Activated CD4-positive, alpha-beta memory T cell treated with anti-CD3 and anti-CD28 coated beads for 36 hours (primary cell): ENCODE measurements around the gene LLPH. TPM values are rescaled to one million over a fixed set of nuclear protein-coding genes. Genes with fewer than 3 reads are reported as not detected.
A peak's percentile ranks its signal among the peaks of the same experiment; 100 is the strongest.

ENCODE experiments used
- CTCF ChIA-PET: fragments of 350-600 bp; sonication (Branson Sonifier 250); formaldehyde crosslinking; loops from one replicate; lab custom pipeline; 2021; ENCODE audit warnings: antibody characterized with exemption, inconsistent platforms; lab: Charles Lee
- POLR2A ChIA-PET: fragments of 350-600 bp; sonication (Branson Sonifier 250); formaldehyde crosslinking; loops from one replicate; lab custom pipeline; 2021; ENCODE audit warnings: antibody characterized with exemption; lab: Charles Lee
- DNase-seq: peaks from one replicate; pipeline ENCODE4 v3.0.0-alpha.2; 2020
- H3K27ac Mint-ChIP-seq: one replicate; pipeline ENCODE4 v1.8.0; 2021; ENCODE audit warnings: mixed read lengths
- H3K27me3 Mint-ChIP-seq: one replicate; pipeline ENCODE4 v1.8.0; 2021; ENCODE audit warnings: mixed read lengths
- H3K36me3 Mint-ChIP-seq: one replicate; pipeline ENCODE4 v1.8.0; 2021; ENCODE audit warnings: mixed read lengths
- H3K4me1 Mint-ChIP-seq: one replicate; pipeline ENCODE4 v1.8.0; 2021; ENCODE audit warnings: low read depth, mixed read lengths
- H3K4me3 Mint-ChIP-seq: one replicate; pipeline ENCODE4 v1.8.0; 2021; ENCODE audit warnings: mild to moderate bottlenecking, mixed read lengths
- H3K9me3 Mint-ChIP-seq: one replicate; pipeline ENCODE4 v1.8.0; 2021; ENCODE audit warnings: mixed read lengths
- intact Hi-C: fragments of 100-400 bp; cut with micrococcal nuclease; formaldehyde crosslinking; loops from one replicate; pipeline ENCODE4 v1.15.1; 2023
- total RNA-seq, 2 experiments: library from RNA; stranded (reverse); gene quantifications; one replicate each; pipeline ENCODE4 v1.2.3, GENCODE V29; 2021

The LLPH gene
- total RNA-seq, 2 experiments from 2014 or later: 29.1 to 31.2 TPM

- Mint-ChIP-seq H3K4me3 (no peak overlapping the region), H3K36me3 (peaks cover 55% of the 10 kb centered on the region), H3K9me3 (peaks cover 14% of the 10 kb centered on the region), H3K4me1 (peaks cover 64% of the 10 kb centered on the region), H3K27ac (no peak overlapping the region), H3K27me3 (no peaks in the 10 kb centered on the region)
- CTCF ChIA-PET: no interaction called here
- intact Hi-C loops: no loop called here
- POLR2A ChIA-PET: no interaction called here
- no peak for DNase-seq
Measured at GRCh38 chr12:66162701-66163100, 32.2 kb upstream of the LLPH start.

GRCh38 chr12:66160704-66161103, 30.2 kb upstream of the LLPH start:
- DNase-seq: no peak
- no peak overlapping the region for H3K27ac Mint-ChIP-seq
- H3K36me3 Mint-ChIP-seq: peaks cover 42% of the 10 kb centered on the region
- peaks cover 14% of the 10 kb centered on the region for H3K9me3 Mint-ChIP-seq
- no peak overlapping the region for H3K4me3 Mint-ChIP-seq
- peaks cover 62% of the 10 kb centered on the region for H3K4me1 Mint-ChIP-seq
- POLR2A ChIA-PET: no interaction called here
- CTCF ChIA-PET: no interaction called here
- H3K27me3 Mint-ChIP-seq: no peaks in the 10 kb centered on the region
- intact Hi-C loops: no loop called here

- Mint-ChIP-seq H3K4me1 (peaks cover 58% of the 10 kb centered on the region), H3K27ac (no peak overlapping the region), H3K27me3 (no peaks in the 10 kb centered on the region), H3K4me3 (no peak overlapping the region), H3K9me3 (no peaks in the 10 kb centered on the region), H3K36me3 (peaks cover 32% of the 10 kb centered on the region)
- POLR2A ChIA-PET: interaction anchor here (0.9 to 1.7 kb wide), 2 partner anchors 10 to 28 kb away, joined by 3 to 7 read pairs; partner anchors contain the start of gene LLPH
- no peak for DNase-seq
- intact Hi-C loops: no loop called here
- CTCF ChIA-PET: interaction anchor here (1.2 kb wide), 1 partner anchor 9 kb away, joined by 4 read pairs; no protein-coding TSS in a partner anchor
Measured at GRCh38 chr12:66159123-66159522, 28.6 kb upstream of the LLPH start.

GRCh38 chr12:66156654-66157053, 26.1 kb upstream of the LLPH start:
- intact Hi-C loops: no loop called here
- H3K9me3 Mint-ChIP-seq: no peaks in the 10 kb centered on the region
- no peak overlapping the region for H3K4me3 Mint-ChIP-seq
- peaks cover 45% of the 10 kb centered on the region for H3K4me1 Mint-ChIP-seq
- CTCF ChIA-PET: no interaction called here
- H3K36me3 Mint-ChIP-seq: peaks cover 27% of the 10 kb centered on the region
- no peak overlapping the region for H3K27ac Mint-ChIP-seq
- POLR2A ChIA-PET: no interaction called here
- no peaks in the 10 kb centered on the region for H3K27me3 Mint-ChIP-seq
- DNase-seq: no peak

- no peak for DNase-seq
- Mint-ChIP-seq H3K27me3 (no peaks in the 10 kb centered on the region), H3K4me1 (peaks cover 41% of the 10 kb centered on the region), H3K27ac (no peak overlapping the region), H3K9me3 (no peaks in the 10 kb centered on the region), H3K36me3 (peaks cover 20% of the 10 kb centered on the region), H3K4me3 (no peak overlapping the region)
- POLR2A ChIA-PET: no interaction called here
- CTCF ChIA-PET: no interaction called here
- intact Hi-C loops: no loop called here
Measured at GRCh38 chr12:66154776-66155175, 24.2 kb upstream of the LLPH start.

GRCh38 chr12:66152732-66153131, 22.2 kb upstream of the LLPH start:
- DNase-seq: no peak
- ChIA-PET CTCF (no interaction called here), POLR2A (no interaction called here)
- no peak overlapping the region for H3K27ac Mint-ChIP-seq
- no peak overlapping the region for H3K4me3 Mint-ChIP-seq
- no peaks in the 10 kb centered on the region for H3K27me3 Mint-ChIP-seq
- peaks cover 31% of the 10 kb centered on the region for H3K4me1 Mint-ChIP-seq
- intact Hi-C loops: no loop called here
- peaks cover 20% of the 10 kb centered on the region for H3K36me3 Mint-ChIP-seq
- no peaks in the 10 kb centered on the region for H3K9me3 Mint-ChIP-seq

- POLR2A ChIA-PET: no interaction called here
- Mint-ChIP-seq H3K27ac (no peak overlapping the region), H3K27me3 (no peaks in the 10 kb centered on the region), H3K36me3 (peaks cover 19% of the 10 kb centered on the region), H3K9me3 (no peaks in the 10 kb centered on the region), H3K4me3 (no peak overlapping the region), H3K4me1 (peaks cover 20% of the 10 kb centered on the region)
- CTCF ChIA-PET: interaction anchor here (0.6 to 1.3 kb wide), 2 partner anchors 10 to 84 kb away, joined by 4 read pairs; no protein-coding TSS in a partner anchor
- intact Hi-C loops: loop anchor here (10.0 kb wide), 1 partner anchor 545 kb away; no protein-coding TSS in a partner anchor
- no peak for DNase-seq
Measured at GRCh38 chr12:66149702-66150398, 19.3 kb upstream of the LLPH start.

GRCh38 chr12:66144791-66145754, 14.5 kb upstream of the LLPH start:
- CTCF ChIA-PET: interaction anchor here (0.6 to 0.9 kb wide), 2 partner anchors 24 to 551 kb away, joined by 3 to 4 read pairs; no protein-coding TSS in a partner anchor

GRCh38 chr12:66143868-66144267, 13.3 kb upstream of the LLPH start:
- Mint-ChIP-seq H3K27me3 (no peaks in the 10 kb centered on the region), H3K4me3 (no peak overlapping the region), H3K9me3 (peaks cover 24% of the 10 kb centered on the region), H3K36me3 (peaks cover 62% of the 10 kb centered on the region), H3K4me1 (peaks cover 9% of the 10 kb centered on the region), H3K27ac (no peak overlapping the region)
- CTCF ChIA-PET: no interaction called here
- POLR2A ChIA-PET: no interaction called here
- DNase-seq: no peak
- intact Hi-C loops: loop anchor here (2.0 to 10.0 kb wide), 2 partner anchors 265 to 551 kb away; no protein-coding TSS in a partner anchor

More at GRCh38 chr12:66144791-66145754, 14.5 kb upstream of the LLPH start:
- H3K4me1 Mint-ChIP-seq: peaks cover 9% of the 10 kb centered on the region
- H3K4me3 Mint-ChIP-seq: no peak overlapping the region
- POLR2A ChIA-PET: no interaction called here
- peaks cover 55% of the 10 kb centered on the region for H3K36me3 Mint-ChIP-seq
- H3K9me3 Mint-ChIP-seq: peaks cover 19% of the 10 kb centered on the region
- no peak for DNase-seq
- intact Hi-C loops: loop anchor here (2.0 to 10.0 kb wide), 2 partner anchors 264 to 550 kb away; no protein-coding TSS in a partner anchor
- H3K27me3 Mint-ChIP-seq: no peaks in the 10 kb centered on the region
- peak overlapping the region; percentile 49 for H3K27ac Mint-ChIP-seq

GRCh38 chr12:66142826-66143225, 12.3 kb upstream of the LLPH start:
- POLR2A ChIA-PET: no interaction called here
- H3K36me3 Mint-ChIP-seq: peaks cover 59% of the 10 kb centered on the region
- peaks cover 24% of the 10 kb centered on the region for H3K9me3 Mint-ChIP-seq
- H3K4me3 Mint-ChIP-seq: no peak overlapping the region
- H3K27ac Mint-ChIP-seq: no peak overlapping the region
- peaks cover 9% of the 10 kb centered on the region for H3K4me1 Mint-ChIP-seq
- no peaks in the 10 kb centered on the region for H3K27me3 Mint-ChIP-seq
- intact Hi-C loops: loop anchor here (10.0 kb wide), 1 partner anchor 552 kb away; no protein-coding TSS in a partner anchor
- CTCF ChIA-PET: no interaction called here
- no peak for DNase-seq

GRCh38 chr12:66141299-66141698, 10.7 kb upstream of the LLPH start:
- no peak overlapping the region for H3K4me3 Mint-ChIP-seq
- intact Hi-C loops: loop anchor here (10.0 kb wide), 1 partner anchor 554 kb away; no protein-coding TSS in a partner anchor

More at GRCh38 chr12:66141299-66141698, 10.7 kb upstream of the LLPH start:
- ChIA-PET CTCF (interaction anchor here (1.4 kb wide), 1 partner anchor 10 kb away, joined by 4 read pairs; the partner anchor contains the start of gene LLPH), POLR2A (no interaction called here)
- Mint-ChIP-seq H3K4me1 (peaks cover 9% of the 10 kb centered on the region), H3K36me3 (peaks cover 63% of the 10 kb centered on the region), H3K27ac (no peak overlapping the region), H3K9me3 (peaks cover 24% of the 10 kb centered on the region), H3K27me3 (no peaks in the 10 kb centered on the region)
- no peak for DNase-seq
